ENCODE results near the gene MYBPH.

MYBPH gene

GRCh38 chr1:203199816-203200571 is 24.4 kb upstream of the MYBPH start:
- peak; percentile 47 for DNase-seq (ENCODE audit: low read depth)

DNA sequence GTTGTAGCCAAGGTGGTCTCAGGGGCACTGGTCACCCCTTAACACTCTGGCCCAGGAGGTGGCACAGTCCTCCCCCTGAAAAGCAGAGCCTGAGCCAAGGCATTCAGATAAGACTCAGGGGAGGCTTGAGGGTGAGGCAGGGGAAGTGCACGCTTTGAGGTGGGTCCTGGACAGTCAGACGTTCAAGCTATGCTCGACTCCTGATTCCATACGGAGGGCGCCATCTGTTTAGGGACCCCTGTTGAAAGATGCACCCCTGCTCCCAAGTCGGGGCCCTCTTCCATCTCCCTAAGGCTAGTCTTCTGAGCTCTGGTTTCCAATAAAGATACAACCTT is 23.8 kb upstream of the MYBPH start:
- DNase-seq (ENCODE audit: low read depth) = no peak

- no peak for DNase-seq (ENCODE audit: low read depth)
These were observed 23.4 kb upstream of the MYBPH start for GRCh38 chr1:203199002-203199401.

GRCh38 chr1:203197625-203198024 is 22.0 kb upstream of the MYBPH start:
- peak; percentile 86 for DNase-seq (ENCODE audit: low read depth)

GRCh38 chr1:203196371-203196770 is 20.7 kb upstream of the MYBPH start:
- peak; percentile 53 for DNase-seq (ENCODE audit: low read depth)

DNA sequence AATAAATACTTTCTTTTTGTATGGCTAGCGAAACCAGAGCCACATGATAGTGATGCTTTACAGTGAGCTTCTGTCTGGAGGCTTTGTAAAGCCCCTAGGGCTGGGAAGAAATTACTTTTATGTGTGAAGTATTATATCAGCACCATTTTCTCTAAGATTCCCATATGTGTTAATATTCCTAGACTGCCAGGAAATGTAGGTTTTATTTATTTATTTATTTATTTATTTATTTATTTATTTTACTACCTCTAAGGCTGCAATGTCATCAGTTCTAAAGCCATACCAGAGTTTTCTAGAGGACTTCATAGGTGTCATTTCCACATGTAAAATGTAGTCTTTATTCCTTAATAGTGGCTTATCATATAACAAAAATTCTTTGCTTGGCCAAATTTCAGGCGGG is 15.3 kb upstream of the MYBPH start:
- DNase-seq (ENCODE audit: low read depth) = no peak

GRCh38 chr1:203189951-203190352 is 14.3 kb upstream of the MYBPH start:
- DNase-seq (ENCODE audit: low read depth) = peak; percentile 67

DNA sequence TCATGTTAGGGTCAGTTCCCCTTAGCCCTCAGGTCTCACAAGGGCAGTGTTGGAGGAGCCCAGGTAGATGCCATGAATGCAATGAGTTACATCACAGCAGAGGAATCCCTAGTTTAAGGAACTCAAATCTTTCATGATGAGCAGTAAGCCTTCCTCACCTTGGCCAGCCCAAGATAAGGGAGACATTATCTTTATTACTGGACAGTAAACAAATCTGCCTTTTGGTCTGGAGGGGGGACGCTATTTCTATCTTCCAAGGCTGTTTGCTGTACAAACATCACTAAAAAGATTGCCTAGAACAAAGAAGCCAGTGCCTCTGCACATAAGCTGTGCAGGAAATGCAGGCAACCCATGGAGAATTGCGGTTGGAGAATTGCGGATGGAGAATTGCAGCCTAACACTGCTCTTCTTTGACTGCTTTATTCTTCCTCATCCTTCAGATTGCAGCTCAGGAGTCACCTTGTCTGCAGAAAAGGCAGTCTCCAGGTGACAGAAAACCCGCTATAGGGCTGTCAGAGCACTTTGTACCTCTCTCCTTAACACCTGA is 13.1 kb upstream of the MYBPH start:
- no peak for DNase-seq (ENCODE audit: low read depth)

- DNase-seq (ENCODE audit: low read depth) = no peak
These were observed 12.2 kb upstream of the MYBPH start for GRCh38 chr1:203187689-203188264.

DNA sequence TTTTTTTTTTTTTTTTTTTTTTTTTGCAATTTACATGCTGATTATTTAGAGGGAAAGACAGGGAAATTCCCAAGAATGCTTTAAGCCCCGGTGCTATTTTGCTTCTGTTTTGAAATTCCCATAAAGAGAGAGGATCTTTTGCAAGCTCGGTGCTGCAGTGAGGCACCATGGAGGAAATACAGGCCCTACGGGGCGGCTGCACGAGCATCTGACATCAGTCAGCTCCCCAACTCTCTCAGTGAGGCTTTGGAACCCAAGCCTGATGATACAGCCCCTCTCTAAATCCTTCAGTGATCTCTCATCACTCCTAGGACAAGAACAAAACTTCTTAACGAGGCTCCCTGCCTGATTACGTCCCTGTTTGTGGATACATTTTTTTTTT is 11.7 kb upstream of the MYBPH start:
- DNase-seq (ENCODE audit: low read depth) = no peak

DNA sequence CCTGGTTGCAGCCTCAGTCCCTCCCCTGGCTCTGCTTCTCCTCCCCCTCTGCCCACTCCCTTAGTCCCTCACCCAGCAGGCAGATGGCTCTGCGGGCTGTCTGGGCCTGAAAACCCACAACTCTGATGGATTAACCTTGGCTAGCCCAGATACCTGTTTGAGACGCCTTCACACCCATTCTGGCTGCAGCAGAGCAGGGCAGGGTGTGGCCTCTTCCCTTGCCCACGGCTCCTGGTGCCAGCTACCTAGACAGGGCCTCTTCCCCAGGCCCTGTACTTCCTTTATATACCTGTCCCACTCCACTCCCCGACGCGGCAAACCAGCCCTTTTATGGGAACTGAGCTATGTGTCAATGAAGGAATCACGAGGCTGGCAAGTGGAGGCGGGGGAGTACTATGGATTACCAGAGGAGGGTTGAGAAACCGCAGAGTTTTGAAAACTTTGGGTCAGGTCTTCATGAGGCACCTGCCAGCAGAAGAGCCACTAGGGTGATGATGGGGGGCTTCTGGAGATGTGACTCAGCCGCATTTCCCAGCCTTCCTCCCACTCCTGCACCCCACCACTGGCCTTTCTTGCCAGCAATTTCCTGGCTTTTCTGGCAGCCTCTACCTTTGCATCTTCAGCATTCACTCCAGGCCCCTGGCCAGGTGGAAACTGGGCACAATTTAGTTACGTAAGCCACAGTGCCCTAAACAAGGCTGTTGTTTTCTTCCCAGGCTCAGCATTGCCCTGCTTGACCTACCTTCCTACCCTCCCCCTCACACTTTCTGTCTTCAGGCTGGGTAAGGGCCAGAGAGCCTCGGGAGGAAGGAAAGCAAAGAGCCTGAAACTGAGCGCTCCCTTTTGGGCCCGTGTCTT is 11.0 kb upstream of the MYBPH start, which contains the start of gene CHI3L1:
CHI3L1 (minus strand) TSS at position 259 of the 858 bp plus-strand sequence; CDS start at position 178, 81 bp downstream.
- DNase-seq (ENCODE audit: low read depth) = no peak

- DNase-seq (ENCODE audit: low read depth) = no peak
These were observed 10.4 kb upstream of the MYBPH start for GRCh38 chr1:203186091-203186445.

GRCh38 chr1:203185585-203185984 is 10.0 kb upstream of the MYBPH start:
- DNase-seq (ENCODE audit: low read depth) = no peak

GRCh38 chr1:203185061-203185461 is 9.4 kb upstream of the MYBPH start:
- DNase-seq (ENCODE audit: low read depth) = no peak

GRCh38 chr1:203184467-203184866 is 8.8 kb upstream of the MYBPH start:
- no peak for DNase-seq (ENCODE audit: low read depth)

GRCh38 chr1:203183828-203184227 is 8.2 kb upstream of the MYBPH start:
- DNase-seq (ENCODE audit: low read depth) = no peak

GRCh38 chr1:203182387-203182953 is 6.8 kb upstream of the MYBPH start:
- no peak for DNase-seq (ENCODE audit: low read depth)

DNA sequence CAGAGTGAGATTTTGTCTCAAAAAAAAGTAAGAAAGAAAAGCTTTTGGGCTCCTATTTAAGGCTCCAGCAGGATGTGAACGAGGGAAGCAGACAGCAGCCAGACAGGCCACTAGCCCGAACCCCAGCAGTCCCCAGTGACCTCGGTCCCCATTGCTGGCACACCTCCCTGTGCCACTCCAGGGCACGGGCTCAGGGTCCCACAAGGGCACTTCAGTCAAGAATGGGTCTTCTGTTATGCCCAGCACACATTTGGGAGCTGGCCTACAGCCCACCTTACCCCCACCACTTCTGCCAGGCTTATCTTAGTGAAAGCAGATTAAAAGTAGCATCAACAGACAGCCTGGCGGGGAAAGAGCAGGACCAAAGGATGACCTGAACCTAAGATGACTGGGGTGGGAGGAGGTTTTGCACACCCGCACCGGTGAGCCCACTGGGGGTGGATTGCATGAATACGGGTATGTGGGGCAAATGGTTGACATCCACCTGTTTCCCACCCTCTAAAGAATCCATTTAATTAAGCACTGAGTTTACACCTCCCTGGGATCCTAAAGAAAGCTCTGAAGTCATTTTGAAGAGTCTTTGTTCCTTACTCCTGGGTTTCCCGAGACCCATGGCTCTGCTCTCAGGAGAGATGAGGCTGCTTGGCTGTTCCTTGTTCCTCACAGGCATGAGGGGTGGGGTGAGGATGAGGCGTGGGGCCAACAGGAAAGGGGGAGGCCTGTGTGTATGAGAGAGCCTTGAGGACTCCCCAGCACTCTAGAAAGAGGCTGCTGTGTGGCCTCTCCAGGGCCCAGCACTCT is 6.2 kb upstream of the MYBPH start:
- DNase-seq (ENCODE audit: low read depth) = no peak

- no peak for DNase-seq (ENCODE audit: low read depth)
These were observed 5.1 kb upstream of the MYBPH start for GRCh38 chr1:203180611-203181330.

DNA sequence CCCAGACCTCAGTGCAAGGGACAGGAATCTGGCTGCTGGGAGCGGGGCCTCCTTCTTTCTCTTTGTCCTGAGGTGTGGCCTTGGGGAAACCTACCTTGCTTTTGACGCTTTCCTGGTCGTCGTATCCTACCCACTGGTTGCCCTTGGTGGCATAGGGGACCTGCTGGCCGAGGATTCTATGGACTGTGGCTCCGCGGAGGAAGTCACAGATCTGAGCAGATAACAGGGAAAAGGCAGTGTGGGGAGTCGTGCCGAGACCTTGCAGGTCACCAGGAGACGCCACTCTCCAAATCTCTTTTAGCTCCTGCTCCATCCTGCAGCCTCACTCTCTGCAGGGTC is 4.0 kb upstream of the MYBPH start:
- DNase-seq (ENCODE audit: low read depth) = no peak
